ENCODE measurements around the gene RPS10.

Gene RPS10

DNA sequence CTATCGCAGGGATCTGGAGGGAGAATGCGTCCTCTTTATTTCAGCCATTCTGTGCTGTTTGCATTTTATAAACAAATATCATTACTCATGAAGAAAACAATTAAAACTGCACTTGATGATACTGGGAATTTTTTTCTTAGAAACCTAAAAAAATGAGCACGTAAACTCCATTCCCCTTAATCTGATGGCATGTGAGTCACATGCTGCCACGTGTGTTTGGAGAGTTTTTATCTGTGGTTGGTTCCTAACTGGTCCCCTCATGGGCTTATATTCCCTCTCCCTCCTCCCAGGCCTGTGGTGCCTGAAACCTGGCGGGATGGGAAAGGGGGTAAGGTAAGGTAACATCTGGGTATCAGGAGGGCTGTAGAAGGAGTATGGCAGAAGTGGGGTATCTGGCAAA, 46.6 kb upstream of the RPS10 start:
- no peaks in the 10 kb centered on the region for H3K4me1 ChIP-seq (ENCODE audit: control insufficient read depth in 1 of 2, insufficient read depth in 2 of 2, low read length in 2 of 2)
- no peak overlapping the region for H3K27ac ChIP-seq (ENCODE audit: low read depth, low read length)
- H3K4me2 ChIP-seq (ENCODE audit: low read length), result no peak overlapping the region
- no peak overlapping the region for H3K4ac ChIP-seq (ENCODE audit: low read depth, low read length)
- H3K14ac ChIP-seq (ENCODE audit: low read length), result no peak overlapping the region
- no peak overlapping the region for H2BK5ac ChIP-seq (ENCODE audit: low read depth, low read length, poor library complexity)
- H2AK5ac ChIP-seq (ENCODE audit: low read length), result no peak overlapping the region
- H3K4me3 ChIP-seq (ENCODE audit: low read depth, low read length), result no peak overlapping the region
- whole genome bisulfite sequencing (ENCODE audit: extremely low coverage, insufficient coverage, insufficient read length), result no CpG with 5 or more reads among the region's 5 CpGs
- H3K79me2 ChIP-seq (ENCODE audit: control insufficient read depth, insufficient read depth, low read length, poor library complexity), result no peaks in the 10 kb centered on the region
- H2BK12ac ChIP-seq (ENCODE audit: low read length), result no peak overlapping the region
- no peak overlapping the region for H3K18ac ChIP-seq (ENCODE audit: low read length)
- no peak overlapping the region for H2BK120ac ChIP-seq (ENCODE audit: insufficient read depth, low read length, poor library complexity)
- H3K36me3 ChIP-seq (ENCODE audit: control insufficient read depth in 1 of 2, insufficient read depth in 2 of 2, low read length in 2 of 2), result no peaks in the 10 kb centered on the region
- H4K8ac ChIP-seq (ENCODE audit: low read depth, low read length), result no peak overlapping the region
- peak in 1 of 2 donors; percentile 2 for DNase-seq
- H3K9me3 ChIP-seq (ENCODE audit: insufficient read depth, low read depth, low read length), result no peaks in the 10 kb centered on the region
- H3K27me3 ChIP-seq (ENCODE audit: insufficient read depth, low read length), result no peaks in the 10 kb centered on the region
- H3K23ac ChIP-seq (ENCODE audit: low read length), result no peak overlapping the region
- no peak overlapping the region for H2AFZ ChIP-seq (ENCODE audit: insufficient read depth, low read length, poor library complexity)
- H4K12ac ChIP-seq (ENCODE audit: low read depth, low read length), result no peak overlapping the region
- no peak overlapping the region for H3K9ac ChIP-seq (ENCODE audit: low read length)
- no peak overlapping the region for H4K91ac ChIP-seq (ENCODE audit: low read depth, low read length)
- no peaks in the 10 kb centered on the region for H3K79me1 ChIP-seq (ENCODE audit: low read length)

DNA sequence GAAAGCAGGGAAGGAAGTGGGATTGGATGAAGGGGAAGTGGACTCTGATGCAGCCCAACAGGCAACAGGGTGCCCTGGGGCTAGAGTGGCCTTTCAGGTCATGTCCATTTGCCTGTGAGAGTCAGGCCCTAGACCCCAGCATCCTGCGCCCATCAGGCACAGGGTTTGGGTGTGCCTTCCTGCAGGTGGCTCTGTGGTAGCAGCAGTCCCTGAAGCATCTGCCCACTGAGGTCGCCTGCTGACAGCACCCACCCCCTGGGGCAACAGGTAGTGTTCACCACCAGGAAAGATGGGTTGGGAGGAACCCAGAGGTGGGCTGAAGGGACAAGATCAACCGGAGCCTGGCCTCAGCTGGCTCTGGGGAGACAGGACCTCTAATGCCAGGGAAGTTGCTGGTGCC, 43.6 kb upstream of the RPS10 start:
- Histone ChIP-seq H3K9me3 (ENCODE audit: insufficient read depth, low read depth, low read length) (peaks cover 1% of the 10 kb centered on the region), H3K27ac (ENCODE audit: low read depth, low read length) (no peak overlapping the region), H2BK120ac (ENCODE audit: insufficient read depth, low read length, poor library complexity) (no peak overlapping the region), H3K9ac (ENCODE audit: low read length) (no peak overlapping the region), H3K4me2 (ENCODE audit: low read length) (no peak overlapping the region), H3K79me2 (ENCODE audit: control insufficient read depth, insufficient read depth, low read length, poor library complexity) (no peaks in the 10 kb centered on the region), H3K14ac (ENCODE audit: low read length) (no peak overlapping the region), H4K12ac (ENCODE audit: low read depth, low read length) (no peak overlapping the region), H4K8ac (ENCODE audit: low read depth, low read length) (no peak overlapping the region), H3K27me3 (ENCODE audit: insufficient read depth, low read length) (peaks cover 4% of the 10 kb centered on the region), H3K36me3 (ENCODE audit: control insufficient read depth in 1 of 2, insufficient read depth in 2 of 2, low read length in 2 of 2) (no peaks in the 10 kb centered on the region), H2BK5ac (ENCODE audit: low read depth, low read length, poor library complexity) (no peak overlapping the region), H2AFZ (ENCODE audit: insufficient read depth, low read length, poor library complexity) (no peak overlapping the region), H3K18ac (ENCODE audit: low read length) (no peak overlapping the region), H2BK12ac (ENCODE audit: low read length) (no peak overlapping the region), H3K4me3 (ENCODE audit: low read depth, low read length) (no peak overlapping the region), H2AK5ac (ENCODE audit: low read length) (no peak overlapping the region), H3K4ac (ENCODE audit: low read depth, low read length) (no peak overlapping the region), H3K4me1 (ENCODE audit: control insufficient read depth in 1 of 2, insufficient read depth in 2 of 2, low read length in 2 of 2) (peaks cover 7 to 11% of the 10 kb centered on the region in 2 experiments), H4K91ac (ENCODE audit: low read depth, low read length) (no peak overlapping the region), H3K79me1 (ENCODE audit: low read length) (no peaks in the 10 kb centered on the region), H3K23ac (ENCODE audit: low read length) (no peak overlapping the region)
- no CpG with 5 or more reads among the region's 3 CpGs for WGBS (ENCODE audit: extremely low coverage, insufficient coverage, insufficient read length)
- DNase-seq, result no peak

DNA sequence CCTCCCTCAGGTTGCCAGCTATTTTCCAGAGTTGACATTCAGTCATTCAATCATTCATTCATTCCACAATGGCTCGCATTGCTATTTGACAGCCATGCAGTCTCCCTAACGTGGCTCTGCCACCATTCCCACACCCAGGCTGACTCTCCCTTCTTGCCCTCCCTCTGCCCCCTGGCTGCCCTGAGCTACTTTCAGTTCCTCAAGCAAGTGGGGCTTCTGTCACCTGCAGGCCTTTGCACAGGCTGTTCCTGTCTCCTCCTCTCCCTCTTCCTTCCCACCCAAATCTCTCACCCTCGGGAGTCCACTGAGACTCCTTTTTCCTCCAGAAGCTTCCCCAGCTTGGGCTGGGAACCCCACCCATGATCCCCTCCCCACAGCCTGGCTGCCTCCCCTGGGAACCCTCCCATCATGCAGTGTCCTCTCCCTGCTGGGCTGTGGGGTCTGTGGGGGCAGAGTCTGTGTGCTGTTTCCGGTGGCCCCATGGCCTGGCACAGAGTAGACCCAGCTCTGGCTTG, 42.6 kb upstream of the RPS10 start:
- H3K79me1 ChIP-seq (ENCODE audit: low read length), result no peaks in the 10 kb centered on the region
- no peak overlapping the region for H3K4me3 ChIP-seq (ENCODE audit: low read depth, low read length)
- H3K36me3 ChIP-seq (ENCODE audit: control insufficient read depth in 1 of 2, insufficient read depth in 2 of 2, low read length in 2 of 2), result no peaks in the 10 kb centered on the region
- H3K18ac ChIP-seq (ENCODE audit: low read length), result no peak overlapping the region
- H3K9me3 ChIP-seq (ENCODE audit: insufficient read depth, low read depth, low read length), result peaks cover 3% of the 10 kb centered on the region
- H3K9ac ChIP-seq (ENCODE audit: low read length), result no peak overlapping the region
- H3K27ac ChIP-seq (ENCODE audit: low read depth, low read length), result no peak overlapping the region
- H3K4me1 ChIP-seq (ENCODE audit: control insufficient read depth in 1 of 2, insufficient read depth in 2 of 2, low read length in 2 of 2), result peaks cover 7 to 11% of the 10 kb centered on the region in 2 experiments
- H2BK120ac ChIP-seq (ENCODE audit: insufficient read depth, low read length, poor library complexity), result no peak overlapping the region
- H2AFZ ChIP-seq (ENCODE audit: insufficient read depth, low read length, poor library complexity), result no peak overlapping the region
- no peak overlapping the region for H3K4me2 ChIP-seq (ENCODE audit: low read length)
- H2BK12ac ChIP-seq (ENCODE audit: low read length), result no peak overlapping the region
- no peak overlapping the region for H3K14ac ChIP-seq (ENCODE audit: low read length)
- no peak overlapping the region for H4K8ac ChIP-seq (ENCODE audit: low read depth, low read length)
- no peaks in the 10 kb centered on the region for H3K79me2 ChIP-seq (ENCODE audit: control insufficient read depth, insufficient read depth, low read length, poor library complexity)
- H4K12ac ChIP-seq (ENCODE audit: low read depth, low read length), result no peak overlapping the region
- DNase-seq, result no peak
- H3K4ac ChIP-seq (ENCODE audit: low read depth, low read length), result no peak overlapping the region
- no peak overlapping the region for H3K23ac ChIP-seq (ENCODE audit: low read length)
- no peak overlapping the region for H2BK5ac ChIP-seq (ENCODE audit: low read depth, low read length, poor library complexity)
- no peak overlapping the region for H4K91ac ChIP-seq (ENCODE audit: low read depth, low read length)
- WGBS (ENCODE audit: extremely low coverage, insufficient coverage, insufficient read length), result no CpG with 5 or more reads among the region's 4 CpGs
- H3K27me3 ChIP-seq (ENCODE audit: insufficient read depth, low read length), result peaks cover 4% of the 10 kb centered on the region
- no peak overlapping the region for H2AK5ac ChIP-seq (ENCODE audit: low read length)

- no peak overlapping the region for H3K4ac ChIP-seq (ENCODE audit: low read depth, low read length)
- no peak overlapping the region for H3K18ac ChIP-seq (ENCODE audit: low read length)
- no peak overlapping the region for H3K14ac ChIP-seq (ENCODE audit: low read length)
- peaks cover 4% of the 10 kb centered on the region for H3K27me3 ChIP-seq (ENCODE audit: insufficient read depth, low read length)
- DNase-seq, result no peak
- H3K36me3 ChIP-seq (ENCODE audit: control insufficient read depth in 1 of 2, insufficient read depth in 2 of 2, low read length in 2 of 2), result no peaks in the 10 kb centered on the region
- WGBS (ENCODE audit: extremely low coverage, insufficient coverage, insufficient read length), result no CpG with 5 or more reads among the region's 28 CpGs
- H2BK5ac ChIP-seq (ENCODE audit: low read depth, low read length, poor library complexity), result no peak overlapping the region
- no peak overlapping the region for H4K8ac ChIP-seq (ENCODE audit: low read depth, low read length)
- H4K12ac ChIP-seq (ENCODE audit: low read depth, low read length), result no peak overlapping the region
- peaks cover 7 to 11% of the 10 kb centered on the region in 2 experiments for H3K4me1 ChIP-seq (ENCODE audit: control insufficient read depth in 1 of 2, insufficient read depth in 2 of 2, low read length in 2 of 2)
- H3K23ac ChIP-seq (ENCODE audit: low read length), result no peak overlapping the region
- H2BK12ac ChIP-seq (ENCODE audit: low read length), result no peak overlapping the region
- H2AK5ac ChIP-seq (ENCODE audit: low read length), result no peak overlapping the region
- no peak overlapping the region for H3K4me3 ChIP-seq (ENCODE audit: low read depth, low read length)
- H3K27ac ChIP-seq (ENCODE audit: low read depth, low read length), result no peak overlapping the region
- no peak overlapping the region for H4K91ac ChIP-seq (ENCODE audit: low read depth, low read length)
- peaks cover 3% of the 10 kb centered on the region for H3K9me3 ChIP-seq (ENCODE audit: insufficient read depth, low read depth, low read length)
- peak overlapping the region; percentile 78 for H3K4me2 ChIP-seq (ENCODE audit: low read length)
- H3K79me1 ChIP-seq (ENCODE audit: low read length), result no peaks in the 10 kb centered on the region
- H2AFZ ChIP-seq (ENCODE audit: insufficient read depth, low read length, poor library complexity), result no peak overlapping the region
- H3K79me2 ChIP-seq (ENCODE audit: control insufficient read depth, insufficient read depth, low read length, poor library complexity), result no peaks in the 10 kb centered on the region
- H3K9ac ChIP-seq (ENCODE audit: low read length), result no peak overlapping the region
- no peak overlapping the region for H2BK120ac ChIP-seq (ENCODE audit: insufficient read depth, low read length, poor library complexity)
These were observed 40.6 kb upstream of the RPS10 start for GRCh38 chr6:34466242-34467185.

Measured in trophoblast cell (in vitro differentiated cells and primary cell).